ENCODE data around the gene ORAI3. TPM values are rescaled to one million over a fixed set of nuclear protein-coding genes. Genes with fewer than 3 reads are reported as not detected.

Gene ORAI3
- total RNA-seq, 1 donor: 35.6 TPM

- TF ChIP-seq CTCF (IDR thresholded peaks at IDR 0.05; ENCODE audit: insufficient read depth, low read length): no peak
- peak; percentile 26 for DNase-seq (ENCODE audit: low read depth)
- H3K4me3 ChIP-seq (ENCODE audit: low read depth, low read length): no peak overlapping the region
Measured at GRCh38 chr16:30967795-30968194, 18.9 kb downstream of the ORAI3 start.

DNA sequence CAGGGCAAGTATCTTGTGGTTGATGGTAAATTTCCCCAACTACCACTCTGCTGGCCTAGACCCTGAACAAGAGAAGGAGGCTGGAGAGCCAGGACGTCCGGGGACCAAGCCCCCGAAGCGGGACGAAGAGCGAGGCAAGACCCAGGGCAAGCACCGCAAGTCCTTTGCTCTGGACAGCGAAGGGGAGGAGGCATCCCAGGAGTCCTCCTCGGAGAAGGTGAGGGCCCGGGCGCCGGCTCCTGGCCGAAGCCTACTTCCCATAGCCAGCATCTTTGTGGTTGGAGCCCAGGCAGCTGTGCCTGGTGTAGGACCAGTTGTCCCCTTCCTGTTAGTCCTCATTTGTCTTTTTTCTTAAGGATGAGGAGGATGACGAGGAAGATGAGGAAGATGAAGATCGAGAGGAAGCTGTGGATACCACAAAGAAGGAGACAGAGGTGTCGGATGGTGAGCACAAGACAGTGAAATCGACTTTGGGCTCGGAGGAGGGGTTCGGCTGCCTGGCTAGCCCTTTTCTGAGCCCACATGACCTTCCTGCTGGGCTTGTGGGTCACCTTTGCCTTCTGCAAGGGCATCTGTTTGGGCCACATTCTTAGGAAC is 20.5 kb downstream of the ORAI3 start:
- TF ChIP-seq CTCF (IDR thresholded peaks at IDR 0.05; ENCODE audit: insufficient read depth, low read length): no peak
- no peak for DNase-seq (ENCODE audit: low read depth)
- no peak overlapping the region for H3K4me3 ChIP-seq (ENCODE audit: low read depth, low read length)

- H3K4me3 ChIP-seq (ENCODE audit: low read depth, low read length): no peak overlapping the region
- TF ChIP-seq CTCF (IDR thresholded peaks at IDR 0.05; ENCODE audit: insufficient read depth, low read length): no peak
- no peak for DNase-seq (ENCODE audit: low read depth)
Measured at GRCh38 chr16:30971298-30971697, 22.4 kb downstream of the ORAI3 start.

GRCh38 chr16:30972872-30973271 is 24.0 kb downstream of the ORAI3 start:
- no peak for TF ChIP-seq CTCF (IDR thresholded peaks at IDR 0.05; ENCODE audit: insufficient read depth, low read length)
- no peak for DNase-seq (ENCODE audit: low read depth)
- no peak overlapping the region for H3K4me3 ChIP-seq (ENCODE audit: low read depth, low read length)

- H3K4me3 ChIP-seq (ENCODE audit: low read depth, low read length): no peak overlapping the region
- no peak for DNase-seq (ENCODE audit: low read depth)
- no peak for TF ChIP-seq CTCF (IDR thresholded peaks at IDR 0.05; ENCODE audit: insufficient read depth, low read length)
Measured at GRCh38 chr16:30974348-30974747, 25.5 kb downstream of the ORAI3 start.

DNA sequence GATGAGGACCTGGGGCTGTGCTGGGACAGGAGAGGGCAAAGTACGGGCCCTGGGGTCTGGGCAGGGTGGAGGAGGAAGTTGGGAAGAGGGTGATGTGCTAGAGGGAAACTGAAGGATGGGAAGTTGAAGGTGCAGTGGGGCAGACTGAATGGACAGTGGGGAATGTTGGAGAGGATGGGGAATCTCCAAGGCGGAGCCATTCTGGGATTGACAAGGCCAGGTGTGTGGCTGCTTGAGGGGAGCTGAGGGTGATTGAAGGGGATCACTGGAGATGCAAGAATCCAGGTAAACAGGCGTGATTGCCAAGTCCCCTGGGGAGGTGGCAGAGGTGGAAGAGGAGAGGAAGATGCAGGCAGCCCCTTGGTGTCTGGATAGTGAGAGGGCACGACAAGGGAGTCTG is 27.6 kb downstream of the ORAI3 start:
- DNase-seq (ENCODE audit: low read depth): no peak

More for the DNA sequence above, 27.6 kb downstream of the ORAI3 start:
- TF ChIP-seq CTCF (IDR thresholded peaks at IDR 0.05; ENCODE audit: insufficient read depth, low read length): no peak
- no peak overlapping the region for H3K4me3 ChIP-seq (ENCODE audit: low read depth, low read length)

Data from fibroblast of the aortic adventitia (primary cell).